ENCODE measurements around the gene USP3.

DNA sequence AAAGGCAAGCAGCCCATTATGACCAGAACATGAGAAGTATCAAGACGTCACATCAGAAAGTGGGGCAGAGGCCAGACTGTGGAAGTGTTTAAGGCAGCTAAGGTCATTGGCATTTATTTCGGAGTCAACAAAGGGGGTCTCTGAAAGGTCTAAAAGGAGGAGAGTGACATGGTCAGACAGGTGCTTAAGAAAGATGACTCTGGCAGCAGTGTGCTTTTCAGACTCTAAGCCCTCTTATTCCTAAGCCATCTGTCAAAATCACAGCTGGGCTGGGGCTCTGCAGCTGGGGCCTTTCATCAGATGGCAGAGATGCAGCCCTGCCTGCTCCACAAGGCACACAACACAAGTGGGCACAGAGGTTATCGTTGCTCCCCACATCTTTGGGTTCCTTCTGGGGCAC is 106.8 kb downstream of the USP3 start:
- TF ChIP-seq POLR2A (IDR thresholded peaks at IDR 0.05; ENCODE audit: low read depth) (no peak), POLR2AphosphoS5 (IDR thresholded peaks at IDR 0.05) (no peak), EP300 (IDR thresholded peaks at IDR 0.05) (no peak)
- TF ChIP-seq, protein P1, sequence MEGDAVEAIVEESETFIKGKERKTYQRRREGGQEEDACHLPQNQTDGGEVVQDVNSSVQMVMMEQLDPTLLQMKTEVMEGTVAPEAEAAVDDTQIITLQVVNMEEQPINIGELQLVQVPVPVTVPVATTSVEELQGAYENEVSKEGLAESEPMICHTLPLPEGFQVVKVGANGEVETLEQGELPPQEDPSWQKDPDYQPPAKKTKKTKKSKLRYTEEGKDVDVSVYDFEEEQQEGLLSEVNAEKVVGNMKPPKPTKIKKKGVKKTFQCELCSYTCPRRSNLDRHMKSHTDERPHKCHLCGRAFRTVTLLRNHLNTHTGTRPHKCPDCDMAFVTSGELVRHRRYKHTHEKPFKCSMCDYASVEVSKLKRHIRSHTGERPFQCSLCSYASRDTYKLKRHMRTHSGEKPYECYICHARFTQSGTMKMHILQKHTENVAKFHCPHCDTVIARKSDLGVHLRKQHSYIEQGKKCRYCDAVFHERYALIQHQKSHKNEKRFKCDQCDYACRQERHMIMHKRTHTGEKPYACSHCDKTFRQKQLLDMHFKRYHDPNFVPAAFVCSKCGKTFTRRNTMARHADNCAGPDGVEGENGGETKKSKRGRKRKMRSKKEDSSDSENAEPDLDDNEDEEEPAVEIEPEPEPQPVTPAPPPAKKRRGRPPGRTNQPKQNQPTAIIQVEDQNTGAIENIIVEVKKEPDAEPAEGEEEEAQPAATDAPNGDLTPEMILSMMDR (IDR thresholded peaks at IDR 0.05): no peak

All from esophagus muscularis mucosa (tissue), 4 donors.